SIG-M5 treated with dmso at 0.1 percent for 504 hours (cell line): ENCODE data around the gene STXBP6.
A peak's percentile ranks its signal among the peaks of the same experiment; 100 is the strongest.

Source experiments
- DNase-seq: peaks from one replicate; lab custom pipeline; 2025; ENCODE audit not compliant: unreplicated experiment; lab: John Stamatoyannopoulos, UW

Gene STXBP6

GRCh38 chr14:24863968-24864684 lies 185.8 kb downstream of the STXBP6 start:
- DNase-seq = no peak

DNA sequence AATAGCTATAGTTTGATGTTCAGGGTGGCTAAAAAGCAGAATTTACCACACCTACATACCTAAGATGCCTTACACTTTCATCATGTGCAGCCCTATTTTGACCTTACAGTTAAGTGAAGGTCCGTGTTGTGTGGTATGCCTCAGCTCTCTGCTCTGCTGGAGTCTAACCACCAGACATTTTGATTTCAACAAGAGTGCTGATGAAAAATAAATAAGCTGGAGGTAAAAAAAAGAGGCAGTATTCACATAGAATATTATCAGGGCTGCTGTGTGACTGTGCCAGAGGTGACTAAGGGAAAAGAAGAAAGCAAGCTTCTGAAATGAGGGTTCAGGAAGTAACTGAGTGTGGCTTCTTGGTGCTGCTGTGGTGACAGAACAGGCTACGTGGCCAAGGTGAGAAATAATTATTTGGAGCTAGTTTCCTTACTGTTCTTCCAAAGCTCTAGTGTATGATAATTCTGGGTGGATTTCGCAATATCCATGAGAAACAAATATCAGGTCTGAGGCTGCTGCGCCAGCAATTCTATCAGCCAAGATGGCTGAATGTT lies 188.8 kb downstream of the STXBP6 start:
- DNase-seq = no peak

GRCh38 chr14:24859559-24859958 lies 190.4 kb downstream of the STXBP6 start:
- DNase-seq = no peak

DNA sequence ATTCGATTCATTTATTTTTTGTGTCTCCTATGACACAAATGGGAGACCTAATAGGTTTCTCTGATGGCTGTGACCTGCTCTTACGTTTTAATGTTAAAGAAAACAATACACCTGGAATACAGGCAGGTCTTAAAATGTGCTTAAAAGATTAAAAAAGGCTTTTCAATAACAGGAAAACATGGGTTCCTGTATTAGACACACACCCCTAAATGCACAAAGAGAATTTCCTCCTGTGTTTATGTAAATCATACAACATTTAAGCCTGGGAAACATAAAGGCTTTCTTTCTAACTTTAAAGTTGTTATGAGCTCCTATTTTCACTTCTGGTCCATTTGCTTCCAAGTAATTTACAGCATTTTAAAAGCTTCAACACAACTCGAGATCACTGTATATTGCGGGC lies 191.3 kb downstream of the STXBP6 start:
- DNase-seq = no peak

- DNase-seq = no peak
These were observed 191.9 kb downstream of the STXBP6 start for GRCh38 chr14:24858052-24858451.

- no peak for DNase-seq
These were observed 192.7 kb downstream of the STXBP6 start for GRCh38 chr14:24857277-24857676.

DNA sequence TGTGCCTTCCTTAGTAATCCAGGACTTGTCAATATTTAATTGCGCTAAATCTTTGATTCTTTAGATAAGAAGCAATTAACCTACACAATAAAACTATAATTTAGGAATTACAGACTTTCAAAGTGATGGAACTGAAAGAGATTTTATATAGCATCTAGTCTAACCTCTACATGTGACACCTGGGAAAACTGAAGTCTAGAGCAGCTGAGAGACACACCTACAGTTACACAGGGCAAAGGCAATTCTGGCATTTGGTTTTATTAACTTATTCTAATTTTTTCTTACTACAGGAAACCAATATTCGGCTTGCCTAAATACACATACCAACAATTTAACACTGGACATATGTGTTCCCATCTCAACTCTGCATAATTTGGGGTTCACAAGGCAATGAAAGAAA lies 196.5 kb downstream of the STXBP6 start:
- no peak for DNase-seq

GRCh38 chr14:24852312-24853060 lies 197.5 kb downstream of the STXBP6 start:
- DNase-seq = no peak

DNA sequence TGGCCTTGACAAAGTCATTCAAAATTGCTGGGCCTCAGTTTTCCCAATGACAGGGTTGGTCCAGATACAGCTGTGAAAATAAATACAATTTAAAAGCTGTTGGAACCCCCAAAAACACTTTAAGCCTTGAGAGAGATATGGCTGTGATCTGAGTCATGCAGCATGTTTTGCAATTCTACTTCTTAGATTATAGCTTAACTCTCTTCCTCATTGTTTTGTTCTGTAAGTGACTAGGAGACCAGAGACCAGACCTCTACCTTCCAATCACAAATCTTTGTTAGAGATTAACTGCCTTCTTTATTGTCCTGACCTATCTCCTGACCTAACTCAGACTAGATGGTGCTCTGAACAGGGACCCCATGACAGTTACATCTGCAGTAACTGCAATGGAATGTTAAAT lies 198.1 kb downstream of the STXBP6 start:
- peak; percentile 1 for DNase-seq

DNA sequence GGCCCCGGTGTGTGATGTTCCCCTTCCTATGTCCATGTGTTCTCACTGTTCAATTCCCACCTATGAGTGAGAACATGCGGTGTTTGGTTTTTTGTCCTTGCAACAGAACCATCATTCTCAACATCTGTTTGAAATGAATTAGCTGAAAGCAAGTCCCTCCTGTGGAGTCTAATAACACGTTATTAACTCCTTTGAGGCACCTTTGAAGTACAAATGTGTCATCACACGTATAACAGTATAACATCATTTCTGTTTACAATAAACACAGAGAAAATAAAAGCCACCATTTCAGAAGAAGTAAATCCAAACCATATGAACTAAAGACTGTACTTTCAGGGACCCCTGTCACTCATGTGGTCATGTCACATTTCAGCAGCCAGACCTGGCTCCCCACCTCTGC lies 198.5 kb downstream of the STXBP6 start:
- no peak for DNase-seq

DNA sequence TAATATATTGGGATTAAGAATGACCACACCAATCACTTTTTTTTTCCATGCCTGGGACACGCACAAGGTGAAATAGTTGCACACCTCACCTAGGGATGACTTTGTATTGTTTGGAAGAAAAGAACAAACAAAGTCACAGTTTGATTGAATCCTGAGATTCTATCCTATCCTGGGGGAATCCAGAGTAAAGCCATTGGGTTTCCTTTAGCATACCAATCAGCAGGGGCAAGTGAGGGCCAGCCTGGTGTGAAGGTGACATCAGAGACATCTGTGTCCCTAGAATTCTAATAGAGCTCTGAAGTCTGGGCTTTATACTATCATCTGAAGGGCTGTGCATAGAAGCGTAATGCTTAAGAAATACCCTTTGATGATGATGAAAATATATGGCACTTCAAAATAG lies 199.9 kb downstream of the STXBP6 start:
- no peak for DNase-seq

GRCh38 chr14:24849471-24849870 lies 200.5 kb downstream of the STXBP6 start:
- DNase-seq = no peak

DNA sequence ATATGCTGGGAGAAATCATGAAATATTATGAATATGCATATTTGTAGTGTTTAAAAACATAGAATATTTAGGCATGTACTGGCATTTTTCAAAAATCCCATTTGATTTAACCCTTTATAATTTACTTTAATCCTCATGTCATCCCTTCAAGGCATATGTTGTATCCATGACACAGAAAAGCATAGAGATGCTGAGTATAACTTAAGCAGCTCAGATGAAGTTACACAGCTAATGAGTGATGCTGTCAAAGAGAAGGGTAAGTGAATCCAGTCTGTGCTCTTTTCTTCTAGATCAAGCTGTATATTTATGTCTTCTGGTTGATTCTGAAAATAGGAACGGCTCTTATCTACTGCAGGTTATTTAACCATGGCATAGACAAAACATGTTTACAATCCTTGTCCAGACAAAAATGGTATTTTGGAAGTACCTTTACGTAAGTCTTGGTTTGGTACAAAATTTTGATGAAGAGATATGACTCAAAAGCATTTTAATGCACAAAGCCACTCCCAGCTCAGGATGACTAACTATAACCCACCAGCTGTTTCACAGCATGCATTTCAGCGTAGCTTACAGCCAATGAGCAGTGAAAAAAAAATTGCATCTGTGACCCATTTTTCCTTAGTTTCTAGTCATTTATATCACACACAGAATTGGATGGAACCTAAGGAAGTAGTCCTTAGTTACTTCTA lies 201.7 kb downstream of the STXBP6 start:
- DNase-seq = no peak

GRCh38 chr14:24847568-24848095 lies 202.3 kb downstream of the STXBP6 start:
- no peak for DNase-seq

- DNase-seq = no peak
These were observed 203.7 kb downstream of the STXBP6 start for GRCh38 chr14:24846261-24846660.

GRCh38 chr14:24845851-24846250 lies 204.1 kb downstream of the STXBP6 start:
- no peak for DNase-seq

DNA sequence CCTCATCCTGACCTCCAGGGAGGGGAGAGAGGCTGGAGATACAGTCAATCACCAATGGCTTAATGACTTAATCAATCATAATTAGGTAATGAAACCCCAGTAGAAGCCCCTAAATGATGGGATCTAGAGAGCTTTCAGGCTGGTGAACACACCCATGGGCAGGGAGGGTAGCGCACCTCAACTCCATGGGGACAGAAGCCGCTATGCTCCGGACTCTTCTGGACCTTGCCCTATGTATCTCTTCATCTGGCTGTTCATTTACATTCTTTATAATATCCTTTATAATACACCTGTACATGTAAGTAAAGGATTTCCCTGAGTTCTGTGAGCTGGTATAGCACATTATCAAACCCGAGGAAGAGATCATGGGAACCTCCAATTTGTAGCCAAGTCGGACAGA lies 205.9 kb downstream of the STXBP6 start:
- DNase-seq = no peak

GRCh38 chr14:24843494-24843893 lies 206.5 kb downstream of the STXBP6 start:
- peak; percentile 3 for DNase-seq

GRCh38 chr14:24840204-24840893 lies 209.6 kb downstream of the STXBP6 start:
- no peak for DNase-seq

DNA sequence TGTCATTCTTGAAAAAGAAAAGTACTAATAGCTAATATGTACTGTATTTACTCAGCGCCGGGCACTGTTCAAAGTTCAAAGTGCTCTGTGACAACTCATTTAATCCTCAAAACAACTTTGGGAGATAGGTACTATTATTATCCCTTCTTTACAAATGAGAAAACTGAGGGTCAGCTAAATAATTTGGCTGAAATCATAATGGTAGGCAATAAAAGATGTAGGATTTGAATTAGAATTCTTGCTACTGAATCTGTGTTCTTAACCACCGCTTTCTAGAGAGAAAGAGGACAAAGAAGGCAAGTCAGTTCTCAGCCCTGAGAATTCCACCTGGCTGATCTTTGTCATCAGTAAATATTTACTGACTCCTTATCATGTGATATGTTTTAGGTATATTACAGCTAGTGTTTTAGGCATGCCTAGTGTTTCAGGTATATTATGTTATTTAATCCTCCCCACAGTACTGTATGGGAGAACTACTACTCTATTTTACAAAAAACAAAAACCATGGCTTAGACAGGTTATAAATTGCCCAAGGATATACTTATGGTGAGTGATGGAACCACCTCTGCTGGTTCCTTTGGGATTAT lies 210.2 kb downstream of the STXBP6 start:
- no peak for DNase-seq
